MM.1S (cell line): Measurements from ENCODE around the gene DLG3.

Experiments used
- CTCF ChIP-seq: fragments of 300-600 bp; sonication (generic); IDR thresholded peaks from 2 replicates; pipeline ENCODE4 v1.5.1; 2016; ENCODE audit warnings: antibody characterized with exemption, low read length, mixed read lengths
- EZH2phosphoT487 ChIP-seq: fragments of 300-600 bp; sonication (generic); IDR thresholded peaks from 2 replicates; pipeline ENCODE4 v1.6.1; 2018; ENCODE audit warnings: antibody characterized with exemption, low read length

- TF ChIP-seq CTCF = no peak
- no peak for TF ChIP-seq EZH2phosphoT487
These were observed 83.1 kb downstream of the DLG3 start for GRCh38 chrX:70527610-70528345.
